Measurements from ENCODE around the gene C12orf43.

- TF ChIP-seq CTCF (conservative IDR thresholded peaks at IDR 0.05) (peak; percentile 75), EZH2 (IDR thresholded peaks at IDR 0.05; ENCODE audit: low read depth) (no peak)
Observed at GRCh38 chr12:121005346-121005815, 10.9 kb downstream of the C12orf43 start.
